PC-3 (cell line): ENCODE measurements around the gene CCKAR. TPM values are rescaled to one million over a fixed set of nuclear protein-coding genes. Genes with fewer than 3 reads are reported as not detected.

Experiments
- ATAC-seq: fragments of 200-7000 bp; cut with Tn5 transposase; 2 replicates; pipeline ENCODE4 v1.9.1; 2020; ENCODE audit warnings: mild to moderate bottlenecking, moderate library complexity
- BruUV-seq: library from RNA; stranded (reverse); fragments of 400-500 nt; replicated peaks from 2 replicates; lab custom pipeline; 2021; lab: Mats Ljungman, UMichigan
- CTCF ChIA-PET: fragments of 300-600 bp; sonication (Branson Sonifier 250); formaldehyde crosslinking; loops from one replicate; lab custom pipeline; 2022; ENCODE audit warnings: antibody characterized with exemption; lab: Charles Lee
- POLR2A ChIA-PET: fragments of 300-600 bp; sonication (Branson Sonifier 250); formaldehyde crosslinking; loops from one replicate; lab custom pipeline; 2022; ENCODE audit warnings: antibody characterized with exemption; ENCODE audit not compliant: unreplicated experiment; lab: Charles Lee
- DNase-seq: peaks from one replicate; pipeline ENCODE4 v3.0.0-alpha.2; 2015
- H2AFZ ChIP-seq: fragments of 300-600 bp; sonication (generic); 2 replicates; pipeline ENCODE4 v1.6.0; 2016; ENCODE audit warnings: antibody characterized with exemption, low read length
- H3F3A ChIP-seq: fragments of 300-600 bp; sonication (generic); one replicate; pipeline ENCODE4 v1.6.0; 2017; ENCODE audit warnings: antibody characterized with exemption, low read length, control low read depth, mild to moderate bottlenecking; ENCODE audit not compliant: unreplicated experiment
- H3K27ac ChIP-seq: fragments of 300-600 bp; sonication (generic); 2 replicates; pipeline ENCODE4 v1.5.1; 2016; ENCODE audit warnings: mild to moderate bottlenecking, low read length
- H3K27me3 ChIP-seq: fragments of 300-600 bp; sonication (generic); 2 replicates; pipeline ENCODE4 v1.6.1; 2016; ENCODE audit warnings: low read length, mixed read lengths
- H3K36me3 ChIP-seq: fragments of 300-600 bp; sonication (generic); 2 replicates; pipeline ENCODE4 v1.6.1; 2016; ENCODE audit warnings: low read depth, mixed run types, low read length, mixed read lengths
- H3K4me1 ChIP-seq: fragments of 300-600 bp; sonication (generic); 2 replicates; pipeline ENCODE4 v1.5.1; 2016; ENCODE audit warnings: low read length; ENCODE audit not compliant: insufficient read depth
- H3K4me2 ChIP-seq: fragments of 300-600 bp; sonication (generic); 2 replicates; pipeline ENCODE4 v1.6.0; 2016; ENCODE audit warnings: low read length
- H3K4me3 ChIP-seq: fragments of 300-600 bp; sonication (generic); 2 replicates; pipeline ENCODE4 v1.5.1; 2016; ENCODE audit warnings: mild to moderate bottlenecking, low read length, mixed read lengths
- H3K79me2 ChIP-seq: fragments of 300-600 bp; sonication (generic); 2 replicates; pipeline ENCODE4 v1.6.1; 2017; ENCODE audit warnings: low read length, mixed read lengths
- H3K9ac ChIP-seq: fragments of 300-600 bp; sonication (generic); 2 replicates; pipeline ENCODE4 v1.6.0; 2016; ENCODE audit warnings: mild to moderate bottlenecking, low read length
- H3K9me2 ChIP-seq: fragments of 300-600 bp; sonication (generic); replicated peaks from 2 replicates; pipeline ENCODE4 v1.6.1; 2016; ENCODE audit warnings: mixed run types, low read length, mixed read lengths
- H3K9me3 ChIP-seq: fragments of 300-600 bp; sonication (generic); 2 replicates; pipeline ENCODE4 v1.6.1; 2016; ENCODE audit warnings: low read length, mixed read lengths
- H4K20me1 ChIP-seq: fragments of 300-600 bp; sonication (generic); 2 replicates; pipeline ENCODE4 v1.6.1; 2016; ENCODE audit warnings: low read length, mixed read lengths
- EZH2 ChIP-seq: fragments of 300-600 bp; sonication (generic); IDR thresholded peaks from one replicate; pipeline ENCODE4 v1.6.1; 2017; ENCODE audit warnings: antibody characterized with exemption, mild to moderate bottlenecking, low read length; ENCODE audit not compliant: unreplicated experiment
- EZH2phosphoT487 ChIP-seq: fragments of 300-600 bp; sonication (generic); IDR thresholded peaks from 2 replicates; pipeline ENCODE4 v1.6.1; 2018; ENCODE audit warnings: mild to moderate bottlenecking, antibody characterized with exemption, low read length, borderline replicate concordance
- intact Hi-C: fragments of 100-400 bp; cut with micrococcal nuclease; formaldehyde crosslinking; loops from 2 replicates; pipeline ENCODE4 v1.9.0; 2023
- total RNA-seq: library from RNA; depleted of rRNA; stranded (reverse); fragments of >200 nt; gene quantifications from 2 replicates; pipeline ENCODE4 v1.2.3, GENCODE V29; 2014
- TF ChIP-seq, protein P1 (sequence below): fragments of 300-600 bp; sonication (generic); conservative IDR thresholded peaks from 2 replicates; pipeline ENCODE4 v1.5.1; 2017; ENCODE audit warnings: antibody characterized with exemption, low read depth, mild to moderate bottlenecking, low read length

The CCKAR gene
- total RNA-seq, 1 experiment from 2014 or later = not detected

DNA sequence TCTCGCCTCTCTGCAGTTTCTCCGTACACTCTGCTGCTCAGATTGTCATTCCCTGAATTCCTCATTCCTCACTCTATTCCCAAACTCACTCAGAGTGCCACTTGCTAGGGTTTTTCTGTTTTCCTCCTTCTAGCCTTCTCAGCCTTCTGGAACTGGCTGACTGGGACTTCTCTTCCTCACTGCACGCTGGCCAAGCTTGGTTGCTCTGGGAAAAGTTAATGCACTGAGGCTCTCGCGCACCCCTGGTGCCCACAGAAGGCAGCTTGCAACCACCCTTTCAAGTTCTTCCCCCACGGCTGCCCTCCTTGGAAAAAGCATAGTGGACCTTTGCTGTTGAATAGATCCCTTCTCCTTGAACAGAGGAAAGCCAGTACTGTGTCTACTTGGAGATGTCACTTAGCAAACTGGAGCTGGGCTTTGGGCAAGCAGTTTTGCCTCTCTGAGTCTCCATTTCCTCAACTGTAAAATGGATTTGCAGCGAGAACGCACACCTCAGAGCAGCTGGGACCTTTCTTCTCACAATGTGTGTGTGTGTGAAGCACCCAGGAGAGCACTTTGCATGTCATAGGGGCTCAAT is 6.0 kb upstream of the CCKAR start:
- CTCF ChIA-PET = no interaction called here
- Histone ChIP-seq H3K79me2 (no peaks in the 10 kb centered on the region), H3F3A (no peaks in the 10 kb centered on the region), H3K9me2 (no peaks in the 10 kb centered on the region), H3K27me3 (no peaks in the 10 kb centered on the region), H3K4me3 (no peak overlapping the region), H3K4me1 (no peaks in the 10 kb centered on the region), H3K9ac (no peak overlapping the region), H3K4me2 (no peak overlapping the region), H3K9me3 (no peaks in the 10 kb centered on the region), H2AFZ (no peak overlapping the region), H3K27ac (no peak overlapping the region), H4K20me1 (no peaks in the 10 kb centered on the region), H3K36me3 (no peaks in the 10 kb centered on the region)
- no TSS peak for BruUV-seq
- POLR2A ChIA-PET = no interaction called here
- no peak for TF ChIP-seq EZH2
- DNase-seq (no peak), ATAC-seq (no peak)
- intact Hi-C loops = no loop called here

DNA sequence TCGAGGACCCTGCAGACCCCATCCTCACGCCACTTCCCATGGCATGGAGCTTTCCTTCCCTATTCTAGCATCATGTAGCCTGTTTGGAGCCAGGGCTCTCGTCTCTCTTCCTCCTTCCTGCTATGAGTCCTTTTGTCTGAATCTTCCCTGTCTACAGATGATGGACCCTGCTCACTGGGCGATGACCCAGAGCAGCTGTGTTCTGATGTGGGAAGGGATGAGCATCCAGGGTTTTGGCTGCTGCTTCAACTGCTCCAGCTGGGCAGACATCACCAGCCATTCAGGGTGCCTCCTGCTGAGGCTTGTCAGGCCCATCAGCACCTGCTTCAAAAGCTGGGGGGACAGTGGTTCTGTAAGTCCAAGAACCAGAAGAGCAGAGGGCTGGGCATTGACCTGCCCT is 3.2 kb upstream of the CCKAR start:
- no peaks in the 10 kb centered on the region for H3K9me2 ChIP-seq
- H3K79me2 ChIP-seq = no peaks in the 10 kb centered on the region
- no peaks in the 10 kb centered on the region for H3K36me3 ChIP-seq
- peaks cover 2% of the 10 kb centered on the region; the same call in 1 of the 2 replicates for H3K27me3 ChIP-seq
- ChIA-PET POLR2A (no interaction called here), CTCF (no interaction called here)
- no peak for TF ChIP-seq EZH2phosphoT487
- TF ChIP-seq, protein P1, sequence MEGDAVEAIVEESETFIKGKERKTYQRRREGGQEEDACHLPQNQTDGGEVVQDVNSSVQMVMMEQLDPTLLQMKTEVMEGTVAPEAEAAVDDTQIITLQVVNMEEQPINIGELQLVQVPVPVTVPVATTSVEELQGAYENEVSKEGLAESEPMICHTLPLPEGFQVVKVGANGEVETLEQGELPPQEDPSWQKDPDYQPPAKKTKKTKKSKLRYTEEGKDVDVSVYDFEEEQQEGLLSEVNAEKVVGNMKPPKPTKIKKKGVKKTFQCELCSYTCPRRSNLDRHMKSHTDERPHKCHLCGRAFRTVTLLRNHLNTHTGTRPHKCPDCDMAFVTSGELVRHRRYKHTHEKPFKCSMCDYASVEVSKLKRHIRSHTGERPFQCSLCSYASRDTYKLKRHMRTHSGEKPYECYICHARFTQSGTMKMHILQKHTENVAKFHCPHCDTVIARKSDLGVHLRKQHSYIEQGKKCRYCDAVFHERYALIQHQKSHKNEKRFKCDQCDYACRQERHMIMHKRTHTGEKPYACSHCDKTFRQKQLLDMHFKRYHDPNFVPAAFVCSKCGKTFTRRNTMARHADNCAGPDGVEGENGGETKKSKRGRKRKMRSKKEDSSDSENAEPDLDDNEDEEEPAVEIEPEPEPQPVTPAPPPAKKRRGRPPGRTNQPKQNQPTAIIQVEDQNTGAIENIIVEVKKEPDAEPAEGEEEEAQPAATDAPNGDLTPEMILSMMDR = no peak
- no peak for TF ChIP-seq EZH2
- no peaks in the 10 kb centered on the region for H3K4me1 ChIP-seq
- H3K4me2 ChIP-seq = no peak overlapping the region
- intact Hi-C loops = no loop called here
- no peak overlapping the region for H2AFZ ChIP-seq
- DNase-seq (no peak), ATAC-seq (no peak)
- H4K20me1 ChIP-seq = no peaks in the 10 kb centered on the region
- no peak overlapping the region for H3K27ac ChIP-seq
- H3K4me3 ChIP-seq = no peak overlapping the region
- H3K9ac ChIP-seq = no peak overlapping the region
- H3F3A ChIP-seq = no peaks in the 10 kb centered on the region
- H3K9me3 ChIP-seq = no peaks in the 10 kb centered on the region
- BruUV-seq = no TSS peak

DNA sequence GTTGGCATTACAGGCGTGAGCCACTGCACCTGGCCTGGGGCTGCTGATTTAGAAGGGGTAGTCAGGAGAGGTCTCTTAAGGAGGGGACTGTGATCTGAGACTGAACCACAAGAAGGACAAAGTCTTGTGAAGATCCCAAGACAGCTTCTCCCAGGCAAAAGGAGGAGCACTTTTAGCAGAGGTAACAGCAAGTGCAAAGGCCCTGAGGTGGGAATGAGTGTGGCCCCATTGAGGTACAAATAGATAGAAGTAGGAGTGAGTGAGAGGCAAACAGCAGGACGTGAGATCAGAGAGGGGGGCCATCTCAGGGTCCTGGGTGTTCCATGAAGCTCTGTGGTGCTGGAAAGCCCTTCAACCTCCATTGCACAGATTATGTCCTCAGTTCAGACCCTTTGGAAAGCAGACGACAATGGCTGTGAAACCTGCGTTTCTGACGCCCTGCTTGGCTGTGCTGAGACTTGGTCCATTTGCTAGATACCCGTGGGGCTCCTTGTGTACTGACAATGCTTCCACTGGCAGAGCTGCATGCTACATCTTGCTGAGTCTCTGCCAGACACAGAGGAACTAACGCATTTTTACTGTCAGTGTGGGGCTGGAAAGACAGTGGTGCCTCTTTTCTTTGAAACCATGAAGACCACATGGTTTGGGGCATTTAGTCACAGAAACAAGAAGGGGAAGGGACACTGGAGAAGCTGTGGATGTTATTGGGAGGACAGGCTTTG is 1.3 kb upstream of the CCKAR start:
- TF ChIP-seq, protein P1 = no peak
- TF ChIP-seq EZH2 = no peak
- TF ChIP-seq EZH2phosphoT487 = no peak
- H3K4me2 ChIP-seq = no peak overlapping the region
- intact Hi-C loops = no loop called here
- no peak overlapping the region for H3K4me3 ChIP-seq
- CTCF ChIA-PET = no interaction called here
- H3F3A ChIP-seq = no peaks in the 10 kb centered on the region
- peaks cover 9% of the 10 kb centered on the region; the same call in 1 of the 2 replicates for H3K27me3 ChIP-seq
- POLR2A ChIA-PET = no interaction called here
- ATAC-seq (no peak), DNase-seq (no peak)
- H4K20me1 ChIP-seq = no peaks in the 10 kb centered on the region
- no peak overlapping the region for H3K9ac ChIP-seq
- H2AFZ ChIP-seq = no peak overlapping the region
- H3K79me2 ChIP-seq = no peaks in the 10 kb centered on the region
- H3K9me2 ChIP-seq = no peaks in the 10 kb centered on the region
- H3K27ac ChIP-seq = no peak overlapping the region
- H3K4me1 ChIP-seq = no peaks in the 10 kb centered on the region
- BruUV-seq = no TSS peak
- no peaks in the 10 kb centered on the region for H3K36me3 ChIP-seq
- H3K9me3 ChIP-seq = no peaks in the 10 kb centered on the region
